Measurements from ENCODE around the gene WDR53. TPM values are rescaled to one million over a fixed set of nuclear protein-coding genes. Genes with fewer than 3 reads are reported as not detected.

The WDR53 gene
- total RNA-seq = 4.6 and 6.3 TPM in 2 replicates

DNA sequence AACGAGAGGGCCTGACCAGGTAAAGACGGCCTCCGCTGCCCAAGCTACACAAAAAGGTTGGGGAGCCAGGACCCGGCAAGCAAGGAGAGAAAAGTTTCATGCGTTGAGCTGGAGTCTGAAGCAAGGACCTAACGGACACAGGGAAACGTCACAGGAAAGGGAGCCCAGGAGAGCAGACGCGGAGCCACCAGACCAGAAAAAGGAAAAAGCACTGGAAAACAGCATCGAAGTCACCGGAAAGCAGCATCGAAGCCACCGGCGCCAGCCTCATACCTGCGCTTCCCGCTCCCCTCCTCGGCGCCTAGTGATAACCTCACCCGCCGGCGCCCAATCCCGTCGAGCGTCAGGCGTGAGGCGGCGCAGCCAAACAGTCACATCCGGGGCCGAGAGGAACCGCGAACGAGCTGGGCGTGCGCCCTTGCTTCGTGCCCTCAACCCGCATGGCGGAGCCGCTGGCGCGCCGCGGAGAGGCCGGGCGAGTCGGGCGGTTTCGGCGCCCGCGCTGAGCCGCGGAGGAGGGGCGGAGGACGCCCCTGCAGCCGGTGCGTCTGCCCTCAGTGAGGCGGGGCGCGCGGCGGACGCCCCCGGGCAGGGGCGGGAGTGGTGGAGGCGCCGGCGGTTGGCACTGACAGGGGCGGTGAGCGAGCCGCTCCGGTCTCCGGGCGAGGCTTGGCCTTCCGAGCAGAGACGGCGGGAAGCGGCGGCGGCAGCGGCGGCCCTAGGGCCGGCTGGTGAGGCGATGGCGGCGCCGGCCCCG lies at the start of gene WDR53, which contains the start of gene FBXO45:
WDR53 (minus strand) TSS at position 309 of the 757 bp plus-strand sequence. CDS start 7,079 bp downstream, outside the sequence.
FBXO45 (plus strand) TSS at position 415 of the 757 bp plus-strand sequence; CDS start at position 740, 325 bp downstream.

GRCh38 chr3:196514913-196515621 lies 53.3 kb downstream of the WDR53 start, which contains the start of gene SMCO1:
TSS of gene SMCO1 (minus strand) at chr3:196515346. CDS start at chr3:196515209, 137 bp downstream.

Other genes starting within 250 kb of the WDR53 start
- not detected in 2 replicates for gene TM4SF19, start 230.2 kb downstream of the WDR53 start, total RNA-seq
- 21.2 and 30.6 TPM in 2 replicates for gene UBXN7, start 136.1 kb downstream of the WDR53 start, total RNA-seq
- gene RNF168, start 64.8 kb downstream of the WDR53 start, total RNA-seq = 12.0 and 13.2 TPM in 2 replicates
- not detected in 2 replicates for gene SMCO1, start 53.2 kb downstream of the WDR53 start, total RNA-seq
- gene FBXO45, start 106 bp upstream of the WDR53 start, total RNA-seq = 8.9 and 9.3 TPM in 2 replicates
- gene NRROS, start 71.1 kb upstream of the WDR53 start, total RNA-seq = 1.0 and 5.0 TPM in 2 replicates
- 2.6 and 4.0 TPM in 2 replicates for gene CEP19, start 143.7 kb upstream of the WDR53 start, total RNA-seq
- 21.7 and 23.5 TPM in 2 replicates for gene PIGX, start 143.8 kb upstream of the WDR53 start, total RNA-seq
- 92.9 and 114 TPM in 2 replicates for gene PAK2, start 171.3 kb upstream of the WDR53 start, total RNA-seq

Data from smooth muscle cell of the pulmonary artery (primary cell).